NCI-H510A treated with DMSO at 0.1 percent for 48 hours (cell line): ENCODE measurements around the gene KRTAP22-2.

Experiments used
- DNase-seq: peaks from one replicate; lab custom pipeline; 2025; lab: John Stamatoyannopoulos, UW

The KRTAP22-2 gene

DNA sequence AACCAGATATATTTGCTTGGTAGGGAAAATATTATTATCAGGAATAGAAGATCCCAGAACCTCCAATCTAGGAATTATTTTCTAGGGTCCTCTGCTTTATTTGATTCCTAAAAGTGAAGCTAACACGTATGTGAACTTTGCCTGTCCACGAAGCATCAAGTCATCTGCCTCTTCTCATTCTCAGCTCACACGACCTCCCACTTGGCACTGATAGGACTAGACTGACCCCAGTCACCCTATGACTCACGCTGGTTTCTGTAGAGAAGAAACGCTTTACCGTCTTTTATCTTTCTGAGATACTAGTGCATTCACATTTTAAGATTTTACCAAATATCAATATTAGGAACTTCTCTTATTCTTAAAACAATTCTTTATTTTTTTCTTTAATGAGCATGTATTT, 27.1 kb downstream of the KRTAP22-2 start:
- DNase-seq, result no peak

DNA sequence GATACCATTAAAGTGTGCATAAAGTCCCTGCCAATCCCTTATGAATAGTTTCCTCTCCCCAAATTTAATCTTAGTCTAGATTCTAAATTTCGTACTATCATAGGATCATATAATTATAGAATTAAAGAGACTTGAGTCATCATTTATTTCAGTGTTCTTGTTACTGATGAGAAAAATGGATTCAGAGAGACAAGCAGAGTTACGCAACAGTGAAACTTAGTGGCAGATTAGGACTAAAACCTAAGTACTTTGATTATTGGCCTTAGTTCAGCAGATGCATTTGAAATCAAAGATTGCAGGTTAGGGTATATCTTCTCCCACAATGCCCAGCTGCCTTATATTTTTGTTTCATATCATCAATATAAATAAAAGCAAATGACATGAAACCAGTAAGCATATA, 28.2 kb downstream of the KRTAP22-2 start:
- DNase-seq, result no peak

DNA sequence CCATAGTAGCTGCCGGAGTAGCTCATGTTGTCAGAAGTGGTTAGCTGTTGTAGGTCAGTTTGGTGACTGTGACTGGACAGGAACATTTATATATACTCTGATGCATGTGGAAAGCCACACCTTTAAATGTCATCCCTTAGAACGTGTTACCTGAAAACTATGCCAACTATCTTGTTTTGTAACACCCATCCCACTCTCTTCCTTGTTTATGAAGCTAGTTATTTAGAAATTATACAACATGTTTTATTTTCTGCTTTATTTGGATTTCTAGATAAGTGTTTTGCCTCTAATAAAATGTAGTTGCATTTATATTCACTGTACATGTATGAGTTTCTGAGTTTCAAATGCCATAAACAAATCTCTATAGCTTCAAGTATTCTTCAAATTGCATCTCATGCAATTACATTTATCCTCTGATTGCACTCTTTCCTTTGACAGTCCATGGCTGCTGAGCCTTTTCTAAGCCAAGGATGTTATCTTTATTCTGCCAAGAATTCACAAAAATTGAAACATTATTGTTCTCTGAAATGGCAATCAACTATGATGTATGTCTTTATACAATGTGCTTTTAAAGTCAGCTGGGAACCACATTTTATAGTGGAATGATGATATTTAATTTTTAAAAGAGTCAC, 28.8 kb downstream of the KRTAP22-2 start, which contains the start of gene KRTAP19-7:
KRTAP19-7 (minus strand) TSS at position 51 of the 632 bp plus-strand sequence; CDS start at position 26, 25 bp downstream.
- no peak for DNase-seq

DNA sequence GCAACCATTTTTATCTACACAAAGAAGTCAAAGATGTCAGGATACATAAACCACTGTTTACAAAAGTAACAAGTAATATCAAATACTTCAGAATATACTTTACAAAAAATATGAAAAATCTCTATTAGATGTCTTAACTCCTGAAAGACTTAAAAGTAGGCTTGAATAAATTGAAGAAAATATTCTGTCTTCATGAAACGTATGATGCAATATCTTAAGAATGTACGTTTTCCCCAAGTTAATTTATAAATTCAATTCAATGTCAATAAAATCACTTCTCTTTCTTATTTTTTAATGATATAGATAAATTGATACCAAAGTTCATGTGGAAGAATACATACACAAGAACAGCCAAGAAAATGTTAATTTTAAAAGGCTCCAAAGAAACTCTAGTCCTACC, 35.1 kb downstream of the KRTAP22-2 start:
- DNase-seq, result no peak

DNA sequence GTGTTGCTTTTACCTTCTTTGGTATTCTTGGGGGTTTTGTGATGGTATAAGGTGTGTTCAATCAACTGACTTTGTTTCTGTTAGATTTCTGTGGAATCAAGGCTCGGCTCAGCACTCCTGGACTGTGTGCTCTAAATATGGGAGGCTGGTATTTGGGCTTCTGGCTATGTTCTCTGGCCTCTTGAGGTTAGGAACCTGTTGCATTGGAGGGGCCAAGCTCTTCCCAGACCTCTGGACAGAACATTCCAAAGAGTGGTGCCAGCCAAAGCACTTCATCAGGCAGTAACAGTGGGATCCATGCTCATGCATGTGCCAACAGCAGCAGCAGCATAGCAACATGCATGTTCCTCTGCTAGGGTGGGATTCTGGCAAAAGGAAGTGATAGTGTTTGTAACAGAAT, 37.4 kb downstream of the KRTAP22-2 start:
- DNase-seq, result no peak

DNA sequence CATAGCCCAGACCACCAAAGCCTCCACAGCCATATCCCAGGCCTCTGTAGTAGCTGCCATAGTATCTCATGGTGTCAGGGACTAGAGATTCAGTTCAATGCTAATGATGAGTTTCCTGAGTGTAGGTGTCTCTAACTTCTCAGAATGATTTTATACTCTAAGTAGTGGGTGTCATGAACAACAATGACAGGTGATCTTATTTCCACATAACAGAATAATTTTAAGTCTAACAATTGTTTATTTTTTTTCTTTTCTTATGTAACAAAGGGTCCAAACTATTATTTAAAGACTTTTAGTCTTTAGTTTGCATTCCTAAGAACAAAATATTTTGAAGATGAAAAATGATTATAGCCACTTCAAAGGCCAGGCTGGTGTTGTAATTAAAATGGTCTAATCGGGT, 48.4 kb downstream of the KRTAP22-2 start, which contains the start of gene KRTAP19-6:
KRTAP19-6 (minus strand) TSS at position 101 of the 400 bp plus-strand sequence; CDS start at position 70, 31 bp downstream.
- DNase-seq, result no peak
